Measurements from ENCODE around the gene MINDY4.

The MINDY4 gene

DNA sequence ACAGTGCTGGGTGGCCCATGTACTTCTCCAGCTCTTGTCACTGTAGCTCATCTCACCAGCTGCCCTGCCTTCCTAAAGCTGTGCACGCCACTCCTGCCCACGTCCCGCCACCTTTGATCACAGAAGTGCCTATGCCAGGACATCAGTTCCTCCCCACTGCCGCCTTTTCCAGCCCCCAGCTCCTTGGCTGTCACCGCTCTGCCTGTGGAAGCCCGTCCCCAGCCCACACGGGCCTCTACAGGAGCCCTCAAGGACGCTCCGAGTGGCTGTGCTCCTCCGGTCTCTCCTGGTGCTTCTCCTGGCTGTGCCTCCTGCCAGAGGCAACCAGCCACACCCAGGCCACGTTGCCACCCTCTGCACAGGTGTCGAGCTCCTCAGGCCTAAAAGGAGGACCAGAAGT is 38.6 kb upstream of the MINDY4 start:
- Histone ChIP-seq H3K9me3 (ENCODE audit: control insufficient read depth in 1 of 2, low read length in 2 of 2) (no peaks in the 10 kb centered on the region), H3K27me3 (ENCODE audit: low read depth, low read length) (no peaks in the 10 kb centered on the region), H3K27ac (ENCODE audit: low read length) (no peak overlapping the region), H3K4me3 (ENCODE audit: low read depth in 1 of 2, low read length in 2 of 2) (no peak overlapping the region), H3K36me3 (ENCODE audit: control insufficient read depth in 1 of 2, insufficient read depth in 2 of 2, low read length in 2 of 2) (no peaks in the 10 kb centered on the region), H3K4me1 (ENCODE audit: control insufficient read depth in 1 of 2, insufficient read depth in 2 of 2, low read length in 2 of 2) (no peaks in the 10 kb centered on the region)

DNA sequence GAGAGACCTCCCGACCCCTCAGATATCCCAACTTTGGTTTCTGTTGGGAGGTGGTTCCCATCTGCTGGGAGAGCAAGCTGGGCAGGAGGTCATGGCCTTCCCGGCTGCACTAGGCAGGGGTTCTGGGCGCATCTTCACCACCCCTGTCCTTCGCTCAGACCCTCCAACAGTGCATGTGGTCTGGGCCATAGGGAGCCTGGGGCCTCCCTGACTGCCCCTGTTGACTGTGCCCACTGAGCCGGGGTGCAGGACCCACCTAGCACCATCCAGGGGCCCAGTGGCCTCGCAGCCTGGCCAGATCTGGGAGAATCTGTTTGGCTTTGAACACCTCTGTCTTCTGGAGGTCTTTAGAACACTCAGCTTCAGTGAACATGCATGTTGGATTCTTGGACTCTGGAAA is 38.0 kb upstream of the MINDY4 start:
- no peaks in the 10 kb centered on the region for H3K4me1 ChIP-seq (ENCODE audit: control insufficient read depth in 1 of 2, insufficient read depth in 2 of 2, low read length in 2 of 2)
- H3K9me3 ChIP-seq (ENCODE audit: control insufficient read depth in 1 of 2, low read length in 2 of 2) = no peaks in the 10 kb centered on the region
- H3K27me3 ChIP-seq (ENCODE audit: low read depth, low read length) = no peaks in the 10 kb centered on the region
- no peak overlapping the region for H3K4me3 ChIP-seq (ENCODE audit: low read depth in 1 of 2, low read length in 2 of 2)
- H3K36me3 ChIP-seq (ENCODE audit: control insufficient read depth in 1 of 2, insufficient read depth in 2 of 2, low read length in 2 of 2) = no peaks in the 10 kb centered on the region
- H3K27ac ChIP-seq (ENCODE audit: low read length) = no peak overlapping the region

DNA sequence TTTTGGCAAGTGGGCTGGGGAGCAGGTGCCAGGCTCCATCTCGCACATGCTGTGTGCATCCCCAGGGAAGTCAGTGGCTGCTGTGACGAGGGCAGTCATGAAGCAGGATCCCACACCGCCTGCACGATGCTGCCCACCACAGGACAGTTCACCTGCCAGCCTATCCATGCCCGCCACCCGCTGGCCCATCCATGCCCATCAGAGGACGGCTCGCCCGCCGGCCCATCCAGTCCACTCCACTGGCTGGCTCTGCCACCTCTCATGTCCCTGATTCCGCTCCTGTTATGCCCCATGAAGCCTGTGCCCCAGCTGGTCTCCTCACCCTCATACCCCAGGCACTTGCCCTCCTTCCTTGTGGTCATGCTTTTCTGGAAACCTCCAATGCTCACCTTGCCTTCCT is 37.5 kb upstream of the MINDY4 start:
- no peaks in the 10 kb centered on the region for H3K27me3 ChIP-seq (ENCODE audit: low read depth, low read length)
- H3K36me3 ChIP-seq (ENCODE audit: control insufficient read depth in 1 of 2, insufficient read depth in 2 of 2, low read length in 2 of 2) = no peaks in the 10 kb centered on the region
- H3K4me3 ChIP-seq (ENCODE audit: low read depth in 1 of 2, low read length in 2 of 2) = no peak overlapping the region
- no peak overlapping the region for H3K27ac ChIP-seq (ENCODE audit: low read length)
- H3K4me1 ChIP-seq (ENCODE audit: control insufficient read depth in 1 of 2, insufficient read depth in 2 of 2, low read length in 2 of 2) = no peaks in the 10 kb centered on the region
- H3K9me3 ChIP-seq (ENCODE audit: control insufficient read depth in 1 of 2, low read length in 2 of 2) = no peaks in the 10 kb centered on the region

DNA sequence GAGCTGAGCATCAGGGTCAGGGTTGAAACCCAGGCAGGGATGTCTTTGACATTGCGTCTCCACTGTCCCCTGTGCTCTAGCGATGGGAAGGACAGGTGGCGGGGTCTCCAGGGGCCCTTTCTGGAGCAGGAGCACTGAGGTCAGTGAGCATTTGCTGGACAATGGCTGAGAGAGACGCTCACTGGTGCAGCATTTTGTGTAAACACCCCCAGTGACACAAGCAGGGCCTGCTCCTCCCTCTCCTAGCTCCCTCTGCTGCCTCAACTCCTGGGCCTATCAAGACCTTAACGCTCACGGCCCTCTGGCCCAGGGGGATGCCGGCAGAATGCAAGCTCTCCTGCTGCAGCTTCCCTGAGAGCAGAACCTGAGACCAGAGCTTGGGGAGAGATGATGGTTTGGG is 36.7 kb upstream of the MINDY4 start:
- Histone ChIP-seq H3K4me1 (ENCODE audit: control insufficient read depth in 1 of 2, insufficient read depth in 2 of 2, low read length in 2 of 2) (no peaks in the 10 kb centered on the region), H3K36me3 (ENCODE audit: control insufficient read depth in 1 of 2, insufficient read depth in 2 of 2, low read length in 2 of 2) (no peaks in the 10 kb centered on the region), H3K27ac (ENCODE audit: low read length) (no peak overlapping the region), H3K4me3 (ENCODE audit: low read depth in 1 of 2, low read length in 2 of 2) (no peak overlapping the region), H3K9me3 (ENCODE audit: control insufficient read depth in 1 of 2, low read length in 2 of 2) (no peaks in the 10 kb centered on the region), H3K27me3 (ENCODE audit: low read depth, low read length) (no peaks in the 10 kb centered on the region)

DNA sequence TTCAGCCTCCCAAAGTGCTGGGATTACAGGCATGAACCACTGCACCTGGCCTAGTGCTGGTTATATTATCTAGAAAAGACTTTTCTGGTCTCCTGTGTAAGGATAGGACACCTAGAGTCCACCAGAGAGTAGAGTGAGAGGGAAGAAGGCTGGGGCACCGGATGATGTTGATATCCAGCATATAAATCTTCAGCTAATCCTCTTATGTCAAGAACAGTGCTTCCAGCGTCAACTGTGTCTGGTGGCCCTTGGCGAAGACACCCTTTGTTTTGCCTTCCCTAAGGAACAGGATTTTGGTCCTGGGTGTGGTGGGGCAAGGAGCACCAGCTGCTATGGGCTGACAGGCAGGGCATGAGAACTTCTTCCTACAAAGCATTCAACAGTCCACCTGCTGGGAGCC is 35.6 kb upstream of the MINDY4 start:
- no peaks in the 10 kb centered on the region for H3K4me1 ChIP-seq (ENCODE audit: control insufficient read depth in 1 of 2, insufficient read depth in 2 of 2, low read length in 2 of 2)
- no peak overlapping the region for H3K4me3 ChIP-seq (ENCODE audit: low read depth in 1 of 2, low read length in 2 of 2)
- no peaks in the 10 kb centered on the region for H3K27me3 ChIP-seq (ENCODE audit: low read depth, low read length)
- H3K36me3 ChIP-seq (ENCODE audit: control insufficient read depth in 1 of 2, insufficient read depth in 2 of 2, low read length in 2 of 2) = no peaks in the 10 kb centered on the region
- H3K27ac ChIP-seq (ENCODE audit: low read length) = no peak overlapping the region
- H3K9me3 ChIP-seq (ENCODE audit: control insufficient read depth in 1 of 2, low read length in 2 of 2) = no peaks in the 10 kb centered on the region

DNA sequence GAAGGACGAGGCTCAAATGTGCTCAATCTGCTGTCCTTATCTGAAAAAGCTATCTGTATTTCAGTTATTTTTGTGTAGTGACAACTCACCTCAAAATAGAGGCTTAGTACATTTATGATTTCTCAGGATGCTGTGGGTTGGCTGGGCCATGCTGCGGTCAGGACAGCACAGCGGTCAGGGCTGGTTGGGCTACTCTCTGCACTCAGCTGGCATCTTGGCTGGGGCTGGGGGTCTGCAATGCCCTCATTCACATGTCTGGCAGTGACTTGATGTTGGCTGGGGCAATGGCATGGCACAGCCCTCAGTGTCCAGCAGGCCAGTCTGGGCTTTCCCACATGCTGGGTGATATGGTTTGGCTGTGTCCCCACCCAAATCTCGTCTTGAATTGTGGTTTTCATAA is 34.9 kb upstream of the MINDY4 start:
- Histone ChIP-seq H3K36me3 (ENCODE audit: control insufficient read depth in 1 of 2, insufficient read depth in 2 of 2, low read length in 2 of 2) (no peaks in the 10 kb centered on the region), H3K9me3 (ENCODE audit: control insufficient read depth in 1 of 2, low read length in 2 of 2) (no peaks in the 10 kb centered on the region), H3K4me1 (ENCODE audit: control insufficient read depth in 1 of 2, insufficient read depth in 2 of 2, low read length in 2 of 2) (no peaks in the 10 kb centered on the region), H3K4me3 (ENCODE audit: low read depth in 1 of 2, low read length in 2 of 2) (no peak overlapping the region), H3K27ac (ENCODE audit: low read length) (no peak overlapping the region), H3K27me3 (ENCODE audit: low read depth, low read length) (no peaks in the 10 kb centered on the region)

DNA sequence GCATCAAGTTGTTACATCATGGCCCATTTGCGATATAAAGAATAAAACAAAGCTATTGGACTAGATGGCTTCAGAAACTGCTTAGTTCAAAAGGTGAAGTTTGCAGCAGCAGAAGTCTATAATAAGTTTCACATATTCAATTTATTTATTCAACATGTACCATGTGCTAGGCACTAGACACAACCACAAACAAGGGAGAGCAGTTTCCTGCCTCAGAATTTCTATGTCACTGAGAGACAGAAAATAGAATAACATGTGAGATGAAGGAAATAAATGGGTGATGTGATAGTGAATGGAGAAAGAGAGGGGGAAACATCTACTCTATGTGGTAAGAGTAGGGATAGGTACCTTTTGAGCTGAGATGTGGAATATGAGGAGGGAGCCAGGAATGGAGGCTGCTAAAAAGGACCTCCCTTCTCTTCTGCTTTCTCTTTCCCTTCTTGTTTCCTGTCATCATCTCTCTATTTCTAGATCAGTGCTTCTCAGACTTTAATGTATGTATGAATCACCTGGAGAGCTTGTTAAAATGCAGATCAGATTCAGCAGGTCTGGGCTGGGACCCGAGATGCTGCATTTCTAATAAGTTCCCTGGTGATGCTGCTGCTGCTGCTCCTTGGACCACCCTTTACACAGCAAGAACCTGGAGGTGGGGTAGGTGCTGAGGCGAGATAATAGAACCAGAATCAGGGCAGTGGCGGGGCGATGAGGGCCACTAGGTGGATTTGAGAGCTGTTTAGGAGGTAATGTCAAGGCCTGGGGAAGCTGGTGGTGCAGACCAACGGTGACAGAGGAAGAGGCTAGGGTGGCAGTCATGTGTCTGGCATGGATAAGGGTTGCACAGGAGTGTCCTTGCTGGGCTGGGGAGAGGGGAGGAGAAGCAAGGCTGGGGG is 32.9 kb upstream of the MINDY4 start:
- Histone ChIP-seq H3K9me3 (ENCODE audit: control insufficient read depth in 1 of 2, low read length in 2 of 2) (no peaks in the 10 kb centered on the region), H3K27me3 (ENCODE audit: low read depth, low read length) (no peaks in the 10 kb centered on the region), H3K27ac (ENCODE audit: low read length) (no peak overlapping the region), H3K36me3 (ENCODE audit: control insufficient read depth in 1 of 2, insufficient read depth in 2 of 2, low read length in 2 of 2) (no peaks in the 10 kb centered on the region), H3K4me3 (ENCODE audit: low read depth in 1 of 2, low read length in 2 of 2) (no peak overlapping the region), H3K4me1 (ENCODE audit: control insufficient read depth in 1 of 2, insufficient read depth in 2 of 2, low read length in 2 of 2) (no peaks in the 10 kb centered on the region)

DNA sequence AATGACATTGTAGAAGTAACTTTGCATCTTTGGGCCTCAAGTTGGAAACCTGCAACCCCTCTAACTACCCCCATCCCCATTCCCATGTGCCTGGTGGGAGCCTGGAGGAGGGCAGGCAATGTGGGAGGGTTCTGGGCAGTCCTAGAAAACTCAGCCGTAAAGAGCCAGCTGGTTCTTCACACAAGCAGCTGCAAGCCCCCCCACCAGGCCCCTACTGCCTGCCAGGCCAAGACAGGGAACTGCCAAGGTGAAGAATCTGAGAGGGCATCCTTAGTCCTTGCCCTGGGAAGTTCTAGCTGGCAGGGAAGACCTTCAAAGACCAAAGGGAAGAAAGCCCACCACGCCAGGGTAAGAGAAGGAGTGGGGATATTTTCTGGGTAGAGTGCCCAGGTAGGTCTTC is 31.5 kb upstream of the MINDY4 start:
- Histone ChIP-seq H3K9me3 (ENCODE audit: control insufficient read depth in 1 of 2, low read length in 2 of 2) (no peaks in the 10 kb centered on the region), H3K4me1 (ENCODE audit: control insufficient read depth in 1 of 2, insufficient read depth in 2 of 2, low read length in 2 of 2) (no peaks in the 10 kb centered on the region), H3K4me3 (ENCODE audit: low read depth in 1 of 2, low read length in 2 of 2) (no peak overlapping the region), H3K36me3 (ENCODE audit: control insufficient read depth in 1 of 2, insufficient read depth in 2 of 2, low read length in 2 of 2) (no peaks in the 10 kb centered on the region), H3K27ac (ENCODE audit: low read length) (no peak overlapping the region), H3K27me3 (ENCODE audit: low read depth, low read length) (no peaks in the 10 kb centered on the region)

DNA sequence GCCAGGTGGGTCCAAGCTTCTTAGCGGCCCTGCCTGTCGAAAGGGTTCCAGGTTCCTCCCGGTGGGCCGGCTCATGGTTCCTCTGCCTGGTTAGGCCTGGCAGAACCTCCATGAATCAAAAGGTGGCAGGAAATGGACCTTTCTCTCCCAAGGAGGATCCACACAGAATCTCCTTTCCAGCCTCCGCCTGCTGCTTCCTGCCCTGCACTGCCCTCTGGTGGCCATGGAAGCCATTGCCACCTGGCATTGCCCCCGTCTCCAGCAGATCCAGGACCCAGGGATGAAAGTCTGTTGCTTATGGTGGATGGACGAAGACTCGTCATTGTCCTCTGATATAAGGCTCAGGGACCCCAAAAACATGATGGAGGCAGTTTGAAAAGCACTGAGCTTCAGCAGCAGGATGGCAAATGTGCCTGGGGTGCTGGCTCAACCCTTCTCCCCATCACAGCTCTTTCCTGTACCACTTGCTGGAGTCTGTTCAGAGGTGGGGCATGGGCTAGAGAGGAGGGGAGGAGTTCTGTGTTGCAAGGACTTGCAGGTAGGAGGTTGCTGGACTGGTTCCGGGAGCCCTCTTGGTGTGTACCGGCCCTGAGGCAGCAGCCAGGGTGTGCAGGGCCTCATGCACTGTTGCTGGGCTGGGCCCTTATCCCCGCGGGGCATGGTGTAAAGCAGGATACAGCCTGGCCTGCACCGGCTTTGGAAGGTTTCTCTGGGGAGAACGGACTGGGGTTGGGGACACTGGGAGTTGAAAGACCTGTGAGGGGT is 30.6 kb upstream of the MINDY4 start:
- H3K27me3 ChIP-seq (ENCODE audit: low read depth, low read length) = no peaks in the 10 kb centered on the region
- no peaks in the 10 kb centered on the region for H3K36me3 ChIP-seq (ENCODE audit: control insufficient read depth in 1 of 2, insufficient read depth in 2 of 2, low read length in 2 of 2)
- H3K27ac ChIP-seq (ENCODE audit: low read length) = no peak overlapping the region
- peaks cover 0 to 8% of the 10 kb centered on the region in 2 donors for H3K4me1 ChIP-seq (ENCODE audit: control insufficient read depth in 1 of 2, insufficient read depth in 2 of 2, low read length in 2 of 2)
- H3K4me3 ChIP-seq (ENCODE audit: low read depth in 1 of 2, low read length in 2 of 2) = no peak overlapping the region
- no peaks in the 10 kb centered on the region for H3K9me3 ChIP-seq (ENCODE audit: control insufficient read depth in 1 of 2, low read length in 2 of 2)

DNA sequence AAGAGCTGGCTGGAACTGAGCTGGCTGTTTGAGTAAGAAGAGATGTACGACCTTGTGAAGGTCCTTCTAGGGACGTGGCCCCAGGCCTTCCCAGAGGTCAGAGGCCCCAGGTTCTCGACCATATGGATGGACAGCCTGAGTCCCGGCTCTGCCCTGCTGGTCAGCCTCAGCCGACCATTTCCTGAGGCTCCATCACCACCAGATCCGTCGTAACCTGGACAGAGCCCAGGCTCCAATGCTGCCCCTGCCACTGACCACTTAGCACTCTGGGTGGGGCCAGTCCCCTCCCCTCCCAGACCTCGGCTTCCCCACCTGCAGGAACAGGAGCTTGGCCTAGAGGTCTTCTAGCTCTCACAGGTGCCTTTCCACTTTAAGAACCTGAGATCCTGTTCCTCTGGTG is 29.9 kb upstream of the MINDY4 start:
- Histone ChIP-seq H3K27ac (ENCODE audit: low read length) (no peak overlapping the region), H3K36me3 (ENCODE audit: control insufficient read depth in 1 of 2, insufficient read depth in 2 of 2, low read length in 2 of 2) (no peaks in the 10 kb centered on the region), H3K4me3 (ENCODE audit: low read depth in 1 of 2, low read length in 2 of 2) (no peak overlapping the region), H3K4me1 (ENCODE audit: control insufficient read depth in 1 of 2, insufficient read depth in 2 of 2, low read length in 2 of 2) (peaks cover 0 to 9% of the 10 kb centered on the region in 2 donors), H3K9me3 (ENCODE audit: control insufficient read depth in 1 of 2, low read length in 2 of 2) (no peaks in the 10 kb centered on the region), H3K27me3 (ENCODE audit: low read depth, low read length) (no peaks in the 10 kb centered on the region)

DNA sequence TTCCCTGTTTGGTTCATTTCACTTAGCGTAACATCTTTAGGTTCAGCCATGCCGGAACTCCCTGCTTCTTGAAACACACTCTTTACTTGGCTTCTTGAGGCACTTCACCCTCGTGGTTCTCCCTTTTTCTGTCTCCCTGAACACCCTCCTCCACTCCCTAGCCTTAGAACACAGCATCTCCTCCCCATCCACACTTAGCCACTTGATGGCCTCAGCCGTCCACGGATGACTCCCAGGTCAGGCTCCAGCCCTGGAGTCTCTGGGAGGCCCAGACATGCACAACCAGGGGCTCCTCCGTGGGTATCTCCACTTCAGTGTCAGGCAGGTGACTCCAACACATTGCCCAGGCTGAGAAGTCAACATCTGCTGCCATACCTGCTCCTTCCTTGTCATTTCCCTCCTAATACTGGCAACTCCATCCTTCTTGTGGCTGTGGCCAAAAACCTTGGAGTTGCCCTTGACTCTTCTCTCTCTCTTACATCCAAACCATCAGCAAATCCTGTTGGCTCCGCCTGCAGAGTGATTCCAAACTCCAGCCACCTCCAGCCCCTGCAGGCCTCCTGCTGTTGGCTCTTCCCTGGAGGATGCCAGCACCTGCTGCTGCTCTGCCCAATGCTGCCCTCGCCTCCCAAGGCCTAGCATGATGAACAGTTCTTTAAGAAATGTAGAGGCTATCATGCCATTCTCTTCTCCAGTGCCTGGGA is 27.7 kb upstream of the MINDY4 start:
- Histone ChIP-seq H3K9me3 (ENCODE audit: control insufficient read depth in 1 of 2, low read length in 2 of 2) (no peaks in the 10 kb centered on the region), H3K36me3 (ENCODE audit: control insufficient read depth in 1 of 2, insufficient read depth in 2 of 2, low read length in 2 of 2) (no peaks in the 10 kb centered on the region), H3K27me3 (ENCODE audit: low read depth, low read length) (no peaks in the 10 kb centered on the region), H3K4me1 (ENCODE audit: control insufficient read depth in 1 of 2, insufficient read depth in 2 of 2, low read length in 2 of 2) (peaks cover 0 to 9% of the 10 kb centered on the region in 2 donors), H3K27ac (ENCODE audit: low read length) (no peak overlapping the region), H3K4me3 (ENCODE audit: low read depth in 1 of 2, low read length in 2 of 2) (no peak overlapping the region)
